ENCODE results near the gene ACTR10. TPM values are rescaled to one million over a fixed set of nuclear protein-coding genes. Genes with fewer than 3 reads are reported as not detected.

The ACTR10 gene
- total and polyA plus RNA-seq, 7 donors = 41.2 to 69.0 (median 57.3) TPM

DNA sequence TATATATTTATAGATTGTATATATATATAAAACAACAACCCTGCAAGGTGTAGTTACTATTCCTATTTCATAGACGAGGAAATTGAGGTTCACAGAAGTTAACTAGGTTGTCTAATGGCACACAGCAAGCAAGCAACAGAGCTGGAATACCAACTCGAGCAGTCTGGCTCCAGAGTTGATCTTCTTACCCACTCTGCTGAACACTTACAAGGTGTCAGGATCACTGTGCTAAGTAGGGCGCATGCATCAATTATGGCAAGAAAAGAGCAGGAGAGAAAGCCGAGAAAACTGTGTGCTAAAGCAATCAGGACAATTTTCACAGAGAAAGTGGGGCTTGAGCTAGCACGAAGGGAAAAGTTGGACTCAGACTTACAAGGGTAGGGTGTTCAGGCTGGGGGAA is 32.1 kb upstream of the ACTR10 start:
- WGBS, 3 donors = 76 to 81% (median 80%) methylated on average over 5 of the region's 5 CpGs
- no peaks in the 10 kb centered on the region for H3K4me1 ChIP-seq
- peaks cover 4% of the 10 kb centered on the region for H3K9me3 ChIP-seq
- no peak for TF ChIP-seq CTCF (IDR thresholded peaks at IDR 0.05)
- no peaks in the 10 kb centered on the region for H3K27me3 ChIP-seq (ENCODE audit: insufficient read depth in 3 of 3, low read length in 2 of 3)
- H3K36me3 ChIP-seq (ENCODE audit: insufficient read depth in 1 of 2, low read depth in 1 of 2) = no peaks in the 10 kb centered on the region
- no peak overlapping the region for H3K27ac ChIP-seq
- ATAC-seq (no peak), DNase-seq (no peak)
- no peak overlapping the region for H3K4me3 ChIP-seq
- intact Hi-C loops (cut with DNase I) = loop anchor here in 1 of 2 donors (2.0 kb wide), 1 partner anchor 59 kb away; no protein-coding TSS in a partner anchor

GRCh38 chr14:58171090-58171489 is 28.9 kb upstream of the ACTR10 start:
- H3K27ac ChIP-seq = no peak overlapping the region
- DNase-seq (peak; percentile 71 to 74), ATAC-seq (peak; percentile 88 to 99 (median 96))
- peaks cover 4% of the 10 kb centered on the region for H3K9me3 ChIP-seq
- no peaks in the 10 kb centered on the region for H3K4me1 ChIP-seq
- H3K4me3 ChIP-seq = peak overlapping the region; percentile 28
- WGBS, 3 donors = 5 to 9% (median 5%) methylated on average over 6 of the region's 6 CpGs
- intact Hi-C loops (cut with DNase I) = loop anchor here in 1 of 2 donors (1.0 kb wide), 1 partner anchor 21 kb away; no protein-coding TSS in a partner anchor
- no peaks in the 10 kb centered on the region for H3K27me3 ChIP-seq (ENCODE audit: insufficient read depth in 3 of 3, low read length in 2 of 3)
- H3K36me3 ChIP-seq (ENCODE audit: insufficient read depth in 1 of 2, low read depth in 1 of 2) = no peaks in the 10 kb centered on the region
- no peak for TF ChIP-seq CTCF (IDR thresholded peaks at IDR 0.05)

GRCh38 chr14:58177125-58177524 is 22.8 kb upstream of the ACTR10 start:
- no peaks in the 10 kb centered on the region for H3K9me3 ChIP-seq
- 62 to 76% (median 71%) methylated on average over 5 of the region's 5 CpGs for WGBS, 3 donors
- TF ChIP-seq CTCF (IDR thresholded peaks at IDR 0.05) = no peak
- no peaks in the 10 kb centered on the region for H3K36me3 ChIP-seq (ENCODE audit: insufficient read depth in 1 of 2, low read depth in 1 of 2)
- H3K27me3 ChIP-seq (ENCODE audit: insufficient read depth in 3 of 3, low read length in 2 of 3) = no peaks in the 10 kb centered on the region
- intact Hi-C loops (cut with DNase I) = no loop called here
- H3K4me1 ChIP-seq = no peaks in the 10 kb centered on the region
- no peak for DNase-seq
- ATAC-seq = no peak
- H3K4me3 ChIP-seq = no peak overlapping the region
- H3K27ac ChIP-seq = no peak overlapping the region

DNA sequence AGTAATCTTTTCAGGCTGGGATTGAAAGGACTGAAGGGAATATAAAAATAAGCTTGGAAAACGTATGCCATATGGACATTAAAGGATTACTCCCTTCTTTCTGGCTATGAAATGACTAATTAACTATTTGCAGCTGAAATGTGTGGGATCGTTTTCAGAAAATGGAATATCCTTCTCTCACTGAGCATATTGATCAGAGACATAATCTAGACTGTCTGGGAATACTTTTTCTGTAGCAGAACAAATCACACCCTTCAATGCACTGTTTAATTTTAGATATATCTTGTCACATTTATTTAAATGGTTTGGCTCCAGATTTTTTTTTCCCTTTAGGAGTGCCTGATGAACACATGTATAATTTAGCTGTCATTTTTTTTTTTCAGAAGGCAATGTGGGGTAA is 10.8 kb upstream of the ACTR10 start:
- no peaks in the 10 kb centered on the region for H3K9me3 ChIP-seq
- no peaks in the 10 kb centered on the region for H3K27me3 ChIP-seq (ENCODE audit: insufficient read depth in 3 of 3, low read length in 2 of 3)
- H3K4me1 ChIP-seq = no peaks in the 10 kb centered on the region
- WGBS, 3 donors = 69 to 72% (median 72%) methylated on average over 2 of the region's 2 CpGs
- ATAC-seq = no peak
- no peak overlapping the region for H3K4me3 ChIP-seq
- H3K36me3 ChIP-seq (ENCODE audit: insufficient read depth in 1 of 2, low read depth in 1 of 2) = no peaks in the 10 kb centered on the region
- no peak for TF ChIP-seq CTCF (IDR thresholded peaks at IDR 0.05)
- intact Hi-C loops (cut with DNase I) = no loop called here
- H3K27ac ChIP-seq = no peak overlapping the region
- DNase-seq = no peak
